ENCODE data around the gene ST6GALNAC2.

The ST6GALNAC2 gene

GRCh38 chr17:76556765-76557367, 28.8 kb downstream of the ST6GALNAC2 start:
- DNase-seq (ENCODE audit: low spot score): no peak

- DNase-seq (ENCODE audit: low spot score): peak; percentile 81
Measured at GRCh38 chr17:76554131-76554530, 31.5 kb downstream of the ST6GALNAC2 start.

- no peak for DNase-seq (ENCODE audit: low spot score)
Measured at GRCh38 chr17:76553178-76553908, 32.3 kb downstream of the ST6GALNAC2 start.

GRCh38 chr17:76551685-76552084, 34.0 kb downstream of the ST6GALNAC2 start:
- DNase-seq (ENCODE audit: low spot score): no peak

- DNase-seq (ENCODE audit: low spot score): no peak
Measured at GRCh38 chr17:76550712-76551615, 34.7 kb downstream of the ST6GALNAC2 start.

- DNase-seq (ENCODE audit: low spot score): no peak
Measured at GRCh38 chr17:76549539-76549938, 36.1 kb downstream of the ST6GALNAC2 start.

- DNase-seq (ENCODE audit: low spot score): no peak
Measured at GRCh38 chr17:76549215-76549518, 36.5 kb downstream of the ST6GALNAC2 start.

GRCh38 chr17:76548378-76549214, 37.1 kb downstream of the ST6GALNAC2 start:
- no peak for DNase-seq (ENCODE audit: low spot score)

- no peak for DNase-seq (ENCODE audit: low spot score)
Measured at GRCh38 chr17:76547642-76548202, 37.9 kb downstream of the ST6GALNAC2 start.

GRCh38 chr17:76547183-76547641, 38.4 kb downstream of the ST6GALNAC2 start:
- DNase-seq (ENCODE audit: low spot score): peak; percentile 71

GRCh38 chr17:76546556-76547182, 39.0 kb downstream of the ST6GALNAC2 start:
- DNase-seq (ENCODE audit: low spot score): no peak

GRCh38 chr17:76545918-76546555, 39.6 kb downstream of the ST6GALNAC2 start:
- no peak for DNase-seq (ENCODE audit: low spot score)

- no peak for DNase-seq (ENCODE audit: low spot score)
Measured at GRCh38 chr17:76544546-76545365, 40.9 kb downstream of the ST6GALNAC2 start.

GRCh38 chr17:76543826-76544545, 41.7 kb downstream of the ST6GALNAC2 start:
- DNase-seq (ENCODE audit: low spot score): peak; percentile 82

GRCh38 chr17:76543482-76543825, 42.2 kb downstream of the ST6GALNAC2 start:
- DNase-seq (ENCODE audit: low spot score): no peak

- no peak for DNase-seq (ENCODE audit: low spot score)
Measured at GRCh38 chr17:76542984-76543383, 42.7 kb downstream of the ST6GALNAC2 start.

- DNase-seq (ENCODE audit: low spot score): no peak
Measured at GRCh38 chr17:76542566-76542971, 43.1 kb downstream of the ST6GALNAC2 start.

GRCh38 chr17:76541739-76542454, 43.8 kb downstream of the ST6GALNAC2 start:
- DNase-seq (ENCODE audit: low spot score): no peak
